CD8-positive, alpha-beta memory T cell (primary cell): Measurements from ENCODE around the gene MCTP2. TPM values are rescaled to one million over a fixed set of nuclear protein-coding genes. Genes with fewer than 3 reads are reported as not detected.
"Not testable (repeated sequence)": the region's sequence is repeated elsewhere in the genome, so short reads cannot be mapped to it uniquely, and the experiment has no call there.

Experiments
- CTCF ChIA-PET: fragments of 350-600 bp; sonication (Branson Sonifier 250); formaldehyde crosslinking; loops from one replicate; lab custom pipeline; 2021; ENCODE audit warnings: antibody characterized with exemption; lab: Charles Lee
- POLR2A ChIA-PET: fragments of 350-600 bp; sonication (Branson Sonifier 250); formaldehyde crosslinking; loops from one replicate; lab custom pipeline; 2021; ENCODE audit warnings: antibody characterized with exemption; lab: Charles Lee
- DNase-seq, 5 donors: peaks; one replicate each; pipeline versions ENCODE4 v3.0.0 to v3.0.0-alpha.2; 2020 to 2022; ENCODE audit warnings: mixed read lengths in 1 of 5
- H3K27ac ChIP-seq: one replicate; pipeline ENCODE4 v1.7.0; 2013; ENCODE audit warnings: low read depth, mild to moderate bottlenecking, low read length, moderate library complexity
- H3K27me3 ChIP-seq: 2 replicates; pipeline ENCODE4 v1.7.0; 2013; ENCODE audit warnings: low read length, mild to moderate bottlenecking; ENCODE audit not compliant: insufficient read depth, poor library complexity, severe bottlenecking
- H3K36me3 ChIP-seq: 2 replicates; pipeline ENCODE4 v1.7.0; 2013; ENCODE audit warnings: mild to moderate bottlenecking, low read length, moderate library complexity; ENCODE audit not compliant: insufficient read depth
- H3K4me1 ChIP-seq: 2 replicates; pipeline ENCODE4 v1.7.0; 2013; ENCODE audit warnings: mild to moderate bottlenecking, low read length, moderate library complexity; ENCODE audit not compliant: insufficient read depth
- H3K4me3 ChIP-seq: 2 replicates; pipeline ENCODE4 v1.7.0; 2013; ENCODE audit warnings: mild to moderate bottlenecking, low read length
- H3K9me3 ChIP-seq: 2 replicates; pipeline ENCODE4 v1.7.0; 2013; ENCODE audit warnings: mild to moderate bottlenecking, low read length
- H3K27ac Mint-ChIP-seq, 8 donors: one replicate each; pipeline ENCODE4 v1.8.0; 2020 to 2021; ENCODE audit warnings: mixed read lengths in 8 of 8, mild to moderate bottlenecking in 6 of 8, inconsistent platforms in 3 of 8, moderate library complexity in 3 of 8
- H3K27me3 Mint-ChIP-seq, 2 donors: one replicate each; pipeline ENCODE4 v1.8.0; 2020 to 2021; ENCODE audit warnings: mixed read lengths in 2 of 2, mild to moderate bottlenecking in 1 of 2, moderate library complexity in 1 of 2
- H3K36me3 Mint-ChIP-seq, 3 donors: one replicate each; pipeline ENCODE4 v1.8.0; 2020 to 2021; ENCODE audit warnings: mixed read lengths in 3 of 3, inconsistent platforms in 1 of 3, mild to moderate bottlenecking in 1 of 3
- H3K4me1 Mint-ChIP-seq, 3 donors: one replicate each; pipeline ENCODE4 v1.8.0; 2020 to 2021; ENCODE audit warnings: mixed read lengths in 3 of 3, inconsistent platforms in 1 of 3, mild to moderate bottlenecking in 1 of 3
- H3K4me3 Mint-ChIP-seq, 7 donors: one replicate each; pipeline ENCODE4 v1.8.0; 2020 to 2021; ENCODE audit warnings: mixed read lengths in 7 of 7, mild to moderate bottlenecking in 6 of 7, moderate library complexity in 4 of 7, inconsistent platforms in 2 of 7
- H3K9me3 Mint-ChIP-seq, 5 donors: one replicate each; pipeline ENCODE4 v1.8.0; 2020 to 2022; ENCODE audit warnings: mixed read lengths in 5 of 5, mild to moderate bottlenecking in 3 of 5, moderate library complexity in 2 of 5, inconsistent platforms in 1 of 5
- polyA plus RNA-seq: library from polyadenylated mRNA; unstranded; fragments of 300-500 nt; fragmentation: Illumina TruSeq; gene quantifications from one replicate; pipeline ENCODE4 v1.2.3, GENCODE V29; 2021
- total RNA-seq, 2 experiments: library from RNA; stranded (reverse); gene quantifications; one replicate each; pipeline ENCODE4 v1.2.3, GENCODE V29; 2021

MCTP2 gene
- total and polyA plus RNA-seq, 3 experiments from 2014 or later: 13.6 to 17.0 (median 16.5) TPM

- DNase-seq: no peak
- POLR2A ChIA-PET: no interaction called here
- Mint-ChIP-seq H3K4me3 (no peak overlapping the region), H3K36me3 (peaks cover 3 to 6% (median 5%) of the 10 kb centered on the region in 3 donors), H3K27me3 (no peaks in the 10 kb centered on the region), H3K27ac (peak overlapping the region in 1 of 8 donors; percentile 1), H3K9me3 (no peaks in the 10 kb centered on the region), H3K4me1 (peaks cover 58 to 79% (median 70%) of the 10 kb centered on the region in 3 donors)
- H3K4me1 ChIP-seq: peaks cover 9% of the 10 kb centered on the region
- no peaks in the 10 kb centered on the region for H3K27me3 ChIP-seq
- no peak overlapping the region for H3K4me3 ChIP-seq
- no peaks in the 10 kb centered on the region for H3K9me3 ChIP-seq
- no peaks in the 10 kb centered on the region for H3K36me3 ChIP-seq
- no peak overlapping the region for H3K27ac ChIP-seq
- CTCF ChIA-PET: no interaction called here
These were observed 25.1 kb downstream of the MCTP2 start for GRCh38 chr15:94256511-94256910.

DNA sequence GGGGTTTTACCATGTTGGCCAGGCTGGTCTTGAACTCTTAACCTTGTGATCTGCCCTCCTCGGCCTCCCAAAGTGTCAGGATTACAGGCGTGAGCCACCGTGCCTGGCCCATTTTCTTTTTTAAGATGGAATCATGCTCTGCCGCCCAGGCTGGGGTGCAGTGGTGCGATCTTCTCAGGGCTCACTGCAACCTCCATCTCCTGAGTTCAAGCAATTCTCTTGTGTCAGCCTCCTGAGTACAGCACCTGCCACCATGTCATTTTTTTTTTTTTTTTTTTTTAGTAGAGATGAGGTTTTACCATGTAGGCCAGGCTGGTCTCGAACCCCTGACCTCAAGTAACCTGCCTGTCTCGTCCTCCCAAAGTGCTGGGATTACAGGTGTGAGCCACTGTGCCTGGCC, 26.4 kb downstream of the MCTP2 start:
- H3K4me1 Mint-ChIP-seq: peaks cover 46 to 69% (median 59%) of the 10 kb centered on the region in 3 donors

GRCh38 chr15:94258246-94258645, 26.9 kb downstream of the MCTP2 start:
- Mint-ChIP-seq H3K9me3 (no peaks in the 10 kb centered on the region), H3K36me3 (peaks cover 3 to 5% (median 3%) of the 10 kb centered on the region in 3 donors), H3K27ac (peak overlapping the region in 1 of 8 donors; percentile 52), H3K4me3 (no peak overlapping the region), H3K27me3 (no peaks in the 10 kb centered on the region), H3K4me1 (peaks cover 45 to 69% (median 59%) of the 10 kb centered on the region in 3 donors)
- H3K27me3 ChIP-seq: no peaks in the 10 kb centered on the region
- ChIA-PET POLR2A (no interaction called here), CTCF (no interaction called here)
- no peaks in the 10 kb centered on the region for H3K9me3 ChIP-seq
- H3K36me3 ChIP-seq: no peaks in the 10 kb centered on the region
- H3K27ac ChIP-seq: no peak overlapping the region
- no peak for DNase-seq
- peaks cover 5% of the 10 kb centered on the region for H3K4me1 ChIP-seq
- no peak overlapping the region for H3K4me3 ChIP-seq

More for the DNA sequence above, 26.4 kb downstream of the MCTP2 start:
- CTCF ChIA-PET, H3K9me3 ChIP-seq, H3K36me3 ChIP-seq, H3K4me3 ChIP-seq, DNase-seq, H3K27ac ChIP-seq, H3K9me3 Mint-ChIP-seq, POLR2A ChIA-PET, H3K4me1 ChIP-seq, H3K36me3 Mint-ChIP-seq, H3K27me3 ChIP-seq, H3K27me3 Mint-ChIP-seq: not testable (repeated sequence)
- Mint-ChIP-seq H3K4me3 (peak overlapping the region in 1 of 7 donors; percentile 13), H3K27ac (peak overlapping the region in 1 of 8 donors; percentile 78)

- CTCF ChIA-PET: no interaction called here
- Mint-ChIP-seq H3K27ac (peak overlapping the region in 1 of 8 donors; percentile 16), H3K4me1 (peaks cover 40 to 68% (median 59%) of the 10 kb centered on the region in 3 donors), H3K27me3 (no peaks in the 10 kb centered on the region), H3K9me3 (no peaks in the 10 kb centered on the region), H3K36me3 (peaks cover 3 to 5% (median 3%) of the 10 kb centered on the region in 3 donors), H3K4me3 (no peak overlapping the region)
- no peaks in the 10 kb centered on the region for H3K27me3 ChIP-seq
- POLR2A ChIA-PET: no interaction called here
- no peaks in the 10 kb centered on the region for H3K36me3 ChIP-seq
- DNase-seq: no peak
- no peak overlapping the region for H3K4me3 ChIP-seq
- no peaks in the 10 kb centered on the region for H3K4me1 ChIP-seq
- H3K9me3 ChIP-seq: no peaks in the 10 kb centered on the region
- no peak overlapping the region for H3K27ac ChIP-seq
These were observed 27.9 kb downstream of the MCTP2 start for GRCh38 chr15:94259121-94259751.

DNA sequence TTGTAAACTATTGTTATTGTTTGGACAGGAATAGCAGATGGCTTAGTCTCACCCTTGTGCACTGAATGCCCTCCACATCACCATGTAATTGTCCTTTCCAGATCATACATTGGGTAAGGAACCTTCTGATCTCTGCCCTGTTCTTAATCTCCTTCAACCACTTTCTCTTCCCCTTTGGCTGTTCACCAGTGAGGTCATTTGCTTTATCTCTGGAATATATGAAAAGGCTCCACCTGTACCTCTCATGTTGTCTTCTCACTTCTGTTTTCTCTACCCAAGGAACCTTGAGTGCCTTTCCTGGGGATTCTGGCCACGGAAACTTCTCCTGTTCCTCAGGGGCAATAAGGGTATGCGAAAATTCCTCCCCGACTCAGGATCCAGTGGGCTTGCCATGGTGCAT, 28.5 kb downstream of the MCTP2 start:
- H3K4me3 Mint-ChIP-seq: no peak overlapping the region
- H3K9me3 Mint-ChIP-seq: no peaks in the 10 kb centered on the region
- peak overlapping the region in 2 of 8 donors; percentile 0 to 16 for H3K27ac Mint-ChIP-seq
- no peak overlapping the region for H3K4me3 ChIP-seq
- no peak overlapping the region for H3K27ac ChIP-seq
- H3K4me1 ChIP-seq: no peaks in the 10 kb centered on the region
- POLR2A ChIA-PET: no interaction called here
- peaks cover 38 to 66% (median 52%) of the 10 kb centered on the region in 3 donors for H3K4me1 Mint-ChIP-seq
- H3K27me3 ChIP-seq: no peaks in the 10 kb centered on the region
- H3K9me3 ChIP-seq: no peaks in the 10 kb centered on the region
- H3K36me3 ChIP-seq: no peaks in the 10 kb centered on the region
- H3K27me3 Mint-ChIP-seq: no peaks in the 10 kb centered on the region
- no peak for DNase-seq
- peaks cover 2 to 5% (median 3%) of the 10 kb centered on the region in 3 donors for H3K36me3 Mint-ChIP-seq
- CTCF ChIA-PET: no interaction called here

- Mint-ChIP-seq H3K27me3 (no peaks in the 10 kb centered on the region), H3K4me3 (no peak overlapping the region), H3K4me1 (peaks cover 45 to 60% (median 53%) of the 10 kb centered on the region in 3 donors), H3K9me3 (no peaks in the 10 kb centered on the region), H3K27ac (no peak overlapping the region), H3K36me3 (peaks cover 3 to 5% (median 5%) of the 10 kb centered on the region in 3 donors)
- Histone ChIP-seq H3K4me1 (no peaks in the 10 kb centered on the region), H3K9me3 (no peaks in the 10 kb centered on the region), H3K36me3 (no peaks in the 10 kb centered on the region), H3K4me3 (no peak overlapping the region), H3K27me3 (no peaks in the 10 kb centered on the region), H3K27ac (no peak overlapping the region)
- CTCF ChIA-PET: no interaction called here
- POLR2A ChIA-PET: no interaction called here
- DNase-seq: no peak
These were observed 30.8 kb downstream of the MCTP2 start for GRCh38 chr15:94262201-94262600.

DNA sequence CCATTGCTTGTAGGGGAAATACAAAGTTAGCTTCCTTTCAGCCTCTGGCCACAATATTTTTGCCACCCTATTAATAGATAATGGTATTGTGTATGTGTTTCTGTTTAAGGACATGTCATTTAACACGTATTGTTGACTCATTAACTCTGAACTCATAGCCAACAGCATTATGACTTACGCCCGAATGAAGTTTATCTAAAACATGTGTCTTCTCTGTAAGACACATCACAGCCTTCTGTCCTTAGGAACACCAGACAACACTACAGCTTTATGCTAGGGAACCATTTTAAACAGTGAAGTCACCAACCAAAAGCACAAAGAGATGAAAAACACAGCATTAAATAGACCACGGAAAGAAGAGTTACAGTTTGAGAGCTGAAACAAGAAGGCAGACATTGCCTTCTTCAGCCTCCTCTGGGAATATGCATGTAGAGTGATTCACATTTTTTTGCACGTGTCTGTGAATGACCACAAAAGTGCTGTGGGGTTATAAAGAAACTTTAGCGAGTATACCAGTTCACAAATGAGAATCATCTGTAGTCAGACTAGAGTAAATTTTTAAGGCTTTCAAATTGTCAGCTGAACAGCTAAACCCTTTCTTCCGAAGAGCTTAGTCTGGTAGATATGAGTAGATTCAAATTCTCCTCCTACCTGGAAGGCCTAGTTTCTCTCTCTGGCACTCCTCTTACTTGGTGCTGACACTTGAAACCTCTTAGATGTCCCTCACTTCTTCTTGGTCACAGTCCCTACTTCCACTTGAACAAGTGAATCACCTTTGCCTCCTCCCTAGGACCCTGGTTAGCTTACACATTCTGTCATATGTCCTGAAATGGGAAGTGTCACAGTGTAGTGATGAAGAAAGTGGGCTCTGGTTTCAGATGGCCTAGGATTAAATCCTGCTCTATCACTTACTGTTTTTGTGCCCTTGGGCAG, 32.2 kb downstream of the MCTP2 start:
- DNase-seq: no peak
- no peaks in the 10 kb centered on the region for H3K9me3 Mint-ChIP-seq
- Histone ChIP-seq H3K9me3 (no peaks in the 10 kb centered on the region), H3K36me3 (no peaks in the 10 kb centered on the region), H3K4me3 (no peak overlapping the region), H3K4me1 (no peaks in the 10 kb centered on the region), H3K27me3 (no peaks in the 10 kb centered on the region), H3K27ac (no peak overlapping the region)
- peaks cover 7 to 9% (median 7%) of the 10 kb centered on the region in 3 donors for H3K36me3 Mint-ChIP-seq
- ChIA-PET CTCF (no interaction called here), POLR2A (no interaction called here)
- peak overlapping the region in 7 of 8 donors; percentile 7 to 70 (median 49) for H3K27ac Mint-ChIP-seq
- H3K4me1 Mint-ChIP-seq: peaks cover 44 to 61% (median 56%) of the 10 kb centered on the region in 3 donors
- no peaks in the 10 kb centered on the region for H3K27me3 Mint-ChIP-seq
- no peak overlapping the region for H3K4me3 Mint-ChIP-seq

- Histone ChIP-seq H3K27ac (no peak overlapping the region), H3K36me3 (no peaks in the 10 kb centered on the region), H3K4me1 (no peaks in the 10 kb centered on the region), H3K27me3 (no peaks in the 10 kb centered on the region), H3K9me3 (no peaks in the 10 kb centered on the region), H3K4me3 (no peak overlapping the region)
- POLR2A ChIA-PET: no interaction called here
- Mint-ChIP-seq H3K4me1 (peaks cover 37 to 57% (median 44%) of the 10 kb centered on the region in 3 donors), H3K9me3 (no peaks in the 10 kb centered on the region), H3K27me3 (no peaks in the 10 kb centered on the region), H3K27ac (peak overlapping the region in 2 of 8 donors; percentile 17 to 55), H3K4me3 (no peak overlapping the region), H3K36me3 (peaks cover 6 to 9% (median 7%) of the 10 kb centered on the region in 3 donors)
- CTCF ChIA-PET: no interaction called here
- no peak for DNase-seq
These were observed 33.6 kb downstream of the MCTP2 start for GRCh38 chr15:94265009-94265408.
